IPS-NIHi7 (cell line): Measurements from ENCODE around the gene PLK5.
"Not testable (repeated sequence)": the region's sequence is repeated elsewhere in the genome, so short reads cannot be mapped to it uniquely, and the experiment has no call there.

Experiments used
- DNase-seq: peaks from one replicate; pipeline ENCODE4 v3.0.0; 2012; ENCODE audit warnings: mixed read lengths; ENCODE audit errors: extremely low spot score

PLK5 gene

DNA sequence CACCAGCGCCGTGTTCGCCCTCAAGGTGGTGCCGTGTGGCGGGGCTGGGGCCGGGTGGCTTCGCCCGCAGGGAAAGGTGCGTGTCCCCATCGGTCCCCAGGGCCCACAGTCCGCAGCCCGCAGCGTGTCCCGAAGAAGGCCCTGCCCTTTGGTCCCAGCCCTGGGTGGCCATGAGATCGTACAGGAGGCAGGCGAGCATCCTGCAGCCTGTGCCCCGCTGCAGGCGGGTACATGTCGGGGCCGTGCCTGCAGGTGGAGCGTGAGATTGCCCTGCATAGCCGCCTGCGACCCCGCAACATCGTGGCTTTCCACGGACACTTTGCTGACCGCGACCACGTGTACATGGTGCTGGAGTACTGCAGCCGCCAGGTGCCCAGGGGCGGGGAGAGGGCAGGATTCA, 1.5 kb downstream of the PLK5 start:
- no peak for DNase-seq

GRCh38 chr19:1526066-1526778, 2.3 kb downstream of the PLK5 start:
- DNase-seq, result no peak

- DNase-seq, result no peak
Measured at GRCh38 chr19:1526979-1527649, 3.2 kb downstream of the PLK5 start.

- no peak for DNase-seq
Measured at GRCh38 chr19:1527650-1528309, 3.9 kb downstream of the PLK5 start.

- no peak for DNase-seq
Measured at GRCh38 chr19:1528596-1529429, 4.9 kb downstream of the PLK5 start.

GRCh38 chr19:1529430-1529816, 5.5 kb downstream of the PLK5 start:
- DNase-seq, result no peak

DNA sequence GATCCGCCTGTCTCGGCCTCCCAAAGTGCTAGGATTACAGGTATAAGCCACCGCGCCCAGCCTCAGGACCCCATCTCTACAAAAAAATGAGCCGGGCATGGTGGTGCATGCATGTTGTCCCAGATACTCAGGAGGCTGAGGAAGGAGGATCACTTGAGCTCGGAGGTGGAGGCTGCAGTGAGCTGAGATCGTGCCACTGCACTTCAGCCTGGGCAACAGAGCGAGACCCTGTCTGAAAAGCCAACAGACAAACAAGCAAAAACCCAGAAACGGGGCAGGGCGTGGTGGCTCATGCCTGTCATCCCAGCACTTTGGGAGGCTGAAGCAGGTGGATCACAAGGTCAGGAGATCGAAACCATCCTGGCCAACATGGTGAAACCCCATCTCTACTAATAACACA, 7.0 kb downstream of the PLK5 start:
- not testable (repeated sequence) for DNase-seq

DNA sequence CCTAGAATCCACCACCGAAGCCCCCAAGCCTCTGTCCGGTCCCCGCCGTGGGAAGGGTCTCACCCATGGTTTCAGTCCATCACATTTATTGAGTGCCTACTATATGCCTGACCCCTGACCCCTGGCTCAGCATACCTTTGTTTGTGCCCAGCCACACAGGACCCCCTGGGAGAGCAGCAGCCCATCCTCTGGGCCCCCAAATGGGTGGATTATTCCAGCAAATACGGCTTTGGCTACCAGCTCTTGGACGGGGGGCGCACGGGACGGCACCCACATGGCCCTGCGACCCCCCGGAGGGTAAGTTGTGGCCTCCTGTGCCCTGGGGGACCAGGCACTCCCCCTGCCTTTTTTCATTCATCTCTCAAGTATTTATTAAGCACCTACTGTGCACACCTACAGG, 7.7 kb downstream of the PLK5 start:
- no peak for DNase-seq

DNA sequence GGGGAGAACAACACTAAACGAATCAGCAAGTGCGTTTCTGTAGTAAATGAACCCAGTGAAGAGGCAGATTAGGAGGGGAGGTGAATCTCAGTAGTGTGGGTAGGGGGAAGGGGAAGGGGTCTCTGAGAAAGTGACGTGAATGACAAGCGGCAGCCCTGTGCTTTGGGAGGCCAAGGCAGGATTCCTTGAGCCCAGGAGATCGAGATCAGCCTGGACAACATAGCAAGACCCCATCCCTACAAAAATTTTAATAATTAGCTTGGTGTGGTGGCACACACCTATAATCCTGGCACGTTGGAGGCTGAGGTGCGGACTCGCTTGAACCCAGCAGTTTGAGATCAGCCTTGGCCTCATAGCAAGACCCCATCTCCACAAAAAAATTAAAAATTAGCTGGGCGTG, 8.1 kb downstream of the PLK5 start:
- no peak for DNase-seq

DNA sequence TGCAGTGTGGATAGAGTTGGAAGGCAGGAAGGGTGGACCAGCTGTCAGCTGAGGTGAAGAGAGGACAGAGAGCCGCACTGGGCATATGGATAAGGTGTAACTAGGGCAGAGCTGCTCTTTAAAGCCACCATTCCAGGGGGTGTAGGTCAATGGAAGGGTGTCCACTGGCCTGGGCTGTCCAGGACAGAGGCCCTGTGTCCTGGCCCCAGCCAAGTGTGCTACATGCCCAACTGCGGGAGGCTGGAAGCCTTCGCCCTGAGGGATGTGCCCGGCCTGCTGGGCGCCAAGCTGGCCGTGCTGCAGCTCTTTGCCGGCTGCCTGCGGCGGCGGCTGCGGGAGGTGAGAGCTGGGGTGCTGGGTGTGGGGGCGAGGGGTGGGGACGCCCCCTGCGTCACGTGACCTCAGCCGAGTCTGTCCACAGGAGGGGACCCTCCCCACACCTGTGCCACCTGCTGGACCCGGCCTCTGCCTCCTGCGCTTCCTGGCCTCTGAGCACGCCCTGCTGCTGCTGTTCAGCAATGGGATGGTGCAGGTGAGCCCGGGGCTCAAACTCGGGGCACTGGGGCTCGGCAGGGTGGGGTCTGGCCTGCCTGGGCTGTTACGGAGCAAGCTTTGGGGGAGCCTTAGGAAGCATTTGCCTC, 9.8 kb downstream of the PLK5 start:
- no peak for DNase-seq

DNA sequence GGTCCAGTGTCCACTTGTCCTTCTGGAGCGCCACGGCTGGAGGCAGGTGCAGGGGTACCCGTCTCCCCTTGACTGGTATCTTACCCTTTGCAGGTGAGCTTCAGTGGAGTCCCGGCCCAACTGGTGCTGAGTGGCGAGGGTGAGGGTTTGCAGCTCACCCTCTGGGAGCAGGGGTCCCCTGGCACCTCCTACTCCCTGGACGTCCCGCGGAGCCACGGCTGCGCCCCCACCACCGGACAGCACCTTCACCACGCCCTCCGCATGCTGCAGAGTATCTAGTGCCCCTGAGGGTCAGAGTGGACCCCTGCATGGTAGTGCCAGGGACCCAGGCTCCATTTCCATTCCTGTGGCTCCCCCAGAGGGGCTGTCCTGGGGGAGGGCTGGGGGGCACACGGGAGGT, 11.1 kb downstream of the PLK5 start:
- no peak for DNase-seq

- not testable (repeated sequence) for DNase-seq
Measured at GRCh38 chr19:1535699-1536098, 11.8 kb downstream of the PLK5 start.

GRCh38 chr19:1538978-1539377, 15.1 kb downstream of the PLK5 start:
- DNase-seq, result no peak

- not testable (repeated sequence) for DNase-seq
Measured at GRCh38 chr19:1539749-1540148, 15.9 kb downstream of the PLK5 start.

GRCh38 chr19:1540365-1540925, 16.6 kb downstream of the PLK5 start:
- no peak for DNase-seq

- no peak for DNase-seq
Measured at GRCh38 chr19:1549332-1549945, 25.6 kb downstream of the PLK5 start.

- no peak for DNase-seq
Measured at GRCh38 chr19:1551068-1552040, 27.5 kb downstream of the PLK5 start.

DNA sequence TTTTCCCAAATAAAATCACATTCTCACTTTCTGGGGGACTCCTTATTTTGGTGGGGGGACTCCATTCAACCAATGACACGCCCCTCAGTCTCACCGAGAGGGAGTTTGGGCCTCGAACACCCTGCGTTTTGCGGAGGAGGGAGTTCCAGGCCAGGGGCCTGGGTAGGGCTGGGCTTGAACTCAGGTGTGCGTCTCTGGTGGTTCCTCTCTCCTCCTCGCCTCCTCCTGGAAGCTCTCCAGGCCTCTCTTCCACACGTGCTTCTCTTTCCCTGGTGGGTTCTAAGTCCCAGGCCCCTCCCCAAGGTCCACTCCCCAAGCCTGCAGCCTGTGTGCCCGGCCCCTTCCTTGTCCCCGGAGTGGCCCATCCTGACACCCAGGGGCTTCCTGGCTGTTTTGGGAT, 29.5 kb downstream of the PLK5 start:
- DNase-seq, result no peak

DNA sequence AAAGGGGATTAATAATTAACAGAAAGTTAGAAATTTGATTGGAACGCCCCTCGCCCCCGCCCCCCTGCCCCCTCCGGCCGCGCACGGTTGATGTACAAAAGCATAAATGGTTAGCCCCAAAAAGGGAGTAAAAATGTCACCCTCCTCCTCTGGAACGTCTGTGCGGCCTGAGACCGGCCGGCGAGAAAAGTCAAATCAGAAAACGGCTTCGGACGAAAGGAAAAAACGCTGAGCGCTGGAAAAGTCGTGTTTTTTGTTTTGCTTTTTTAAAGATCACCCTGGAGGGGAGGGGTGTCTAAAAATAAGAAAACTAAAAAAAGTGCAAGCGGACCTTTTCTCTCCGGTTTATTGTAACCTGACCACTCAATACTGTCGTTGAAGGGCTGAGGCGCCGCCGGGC, 31.1 kb downstream of the PLK5 start:
- DNase-seq, result no peak
